Liver (tissue), 9 donors: ENCODE data around the gene PPP3CA. TPM values are rescaled to one million over a fixed set of nuclear protein-coding genes. Genes with fewer than 3 reads are reported as not detected.

Source experiments
- DNase-seq: peaks from one replicate; pipeline ENCODE4 v3.0.0-alpha.2; 2017; ENCODE audit warnings: low spot score
- H3K27ac ChIP-seq, 2 donors: one replicate each; pipeline ENCODE4 v1.7.0; 2013; ENCODE audit warnings: inconsistent platforms in 2 of 2, low read length in 2 of 2, control low read depth in 1 of 2, low read depth in 1 of 2, mild to moderate bottlenecking in 1 of 2
- H3K27me3 ChIP-seq, 4 donors: one replicate each; pipeline versions ENCODE4 v1.6.1 to v1.7.0; 2013; ENCODE audit warnings: low read length in 3 of 4, inconsistent platforms in 1 of 4, mild to moderate bottlenecking in 1 of 4, moderate library complexity in 1 of 4; ENCODE audit not compliant: control insufficient read depth in 4 of 4, insufficient read depth in 4 of 4
- H3K36me3 ChIP-seq, 4 donors: one replicate each; pipeline versions ENCODE4 v1.6.1 to v1.7.0; 2013; ENCODE audit warnings: low read length in 3 of 4, mild to moderate bottlenecking in 3 of 4, low read depth in 1 of 4, moderate library complexity in 1 of 4; ENCODE audit not compliant: control insufficient read depth in 4 of 4, insufficient read depth in 3 of 4
- H3K4me1 ChIP-seq, 4 donors: one replicate each; pipeline versions ENCODE4 v1.6.1 to v1.7.0; 2013; ENCODE audit warnings: low read length in 3 of 4, mild to moderate bottlenecking in 3 of 4, moderate library complexity in 1 of 4; ENCODE audit not compliant: control insufficient read depth in 4 of 4, insufficient read depth in 4 of 4
- H3K4me3 ChIP-seq, 3 donors: one replicate each; pipeline versions ENCODE4 v1.6.1 to v1.7.0; 2013; ENCODE audit warnings: low read length in 3 of 3, control low read depth in 1 of 3, low read depth in 1 of 3, mild to moderate bottlenecking in 1 of 3
- H3K9ac ChIP-seq, 2 donors: one replicate each; pipeline ENCODE4 v1.7.0; 2013; ENCODE audit warnings: low read length in 2 of 2, mild to moderate bottlenecking in 2 of 2, moderate library complexity in 2 of 2, control low read depth in 1 of 2, low read depth in 1 of 2
- H3K9me3 ChIP-seq, 4 donors: one replicate each; pipeline versions ENCODE4 v1.6.1 to v1.7.0; 2013; ENCODE audit warnings: low read length in 3 of 4; ENCODE audit not compliant: control insufficient read depth in 4 of 4
- ATF3 ChIP-seq: IDR thresholded peaks from 2 replicates; pipeline ENCODE4 v1.6.1; 2016; ENCODE audit warnings: antibody characterized with exemption
- CTCF ChIP-seq: fragments of 150-350 bp; IDR thresholded peaks from 2 replicates; pipeline ENCODE4 v1.5.1; 2017; ENCODE audit warnings: improper control_type of control experiment, low read depth, low read length; ENCODE audit not compliant: missing input control
- EGR1 ChIP-seq, 2 donors: IDR thresholded peaks; 2 replicates each; pipeline ENCODE4 v1.6.1; 2016 to 2018; ENCODE audit warnings: antibody characterized with exemption in 2 of 2, low read depth in 2 of 2
- FOXA1 ChIP-seq: IDR thresholded peaks from 2 replicates; pipeline ENCODE4 v1.6.1; 2016; ENCODE audit warnings: antibody characterized with exemption
- FOXA2 ChIP-seq: IDR thresholded peaks from 2 replicates; pipeline ENCODE4 v1.6.1; 2016; ENCODE audit warnings: antibody characterized with exemption
- GABPA ChIP-seq, 2 donors: IDR thresholded peaks in 1 of 2; conservative IDR thresholded peaks in 1 of 2; 2 replicates each; pipeline ENCODE4 v1.6.1; 2016; ENCODE audit warnings: antibody characterized with exemption in 2 of 2, mild to moderate bottlenecking in 1 of 2, moderate library complexity in 1 of 2
- HNF4A ChIP-seq, 2 donors: conservative IDR thresholded peaks; 2 replicates each; pipeline ENCODE4 v1.6.1; 2016; ENCODE audit warnings: antibody characterized with exemption in 2 of 2, mild to moderate bottlenecking in 2 of 2
- HNF4G ChIP-seq: IDR thresholded peaks from 2 replicates; pipeline ENCODE4 v1.6.1; 2016; ENCODE audit warnings: antibody characterized with exemption
- JUND ChIP-seq, 2 donors: IDR thresholded peaks; 2 replicates each; pipeline ENCODE4 v1.6.1; 2016; ENCODE audit warnings: antibody characterized with exemption in 2 of 2
- MAX ChIP-seq: IDR thresholded peaks from 2 replicates; pipeline ENCODE4 v1.6.1; 2016; ENCODE audit warnings: antibody characterized with exemption
- NR2F2 ChIP-seq: IDR thresholded peaks from 2 replicates; pipeline ENCODE4 v1.6.1; 2016; ENCODE audit warnings: antibody characterized with exemption
- RAD21 ChIP-seq, 2 donors: IDR thresholded peaks; 2 replicates each; pipeline ENCODE4 v1.6.1; 2016; ENCODE audit warnings: antibody characterized with exemption in 2 of 2, mild to moderate bottlenecking in 2 of 2
- REST ChIP-seq: IDR thresholded peaks from 2 replicates; pipeline ENCODE4 v1.6.1; 2016; ENCODE audit warnings: antibody characterized with exemption, mild to moderate bottlenecking
- RXRA ChIP-seq, 2 donors: IDR thresholded peaks; 2 replicates each; pipeline ENCODE4 v1.6.1; 2017 to 2018; ENCODE audit warnings: antibody characterized with exemption in 2 of 2, mild to moderate bottlenecking in 1 of 2
- SP1 ChIP-seq: IDR thresholded peaks from 2 replicates; pipeline ENCODE4 v1.6.1; 2018; ENCODE audit warnings: antibody characterized with exemption, mild to moderate bottlenecking
- TAF1 ChIP-seq: conservative IDR thresholded peaks from 2 replicates; pipeline ENCODE4 v1.6.1; 2016; ENCODE audit warnings: antibody characterized with exemption, mild to moderate bottlenecking
- YY1 ChIP-seq: IDR thresholded peaks from 2 replicates; pipeline ENCODE4 v1.6.1; 2016; ENCODE audit warnings: antibody characterized with exemption, mild to moderate bottlenecking
- ZBTB33 ChIP-seq: IDR thresholded peaks from 2 replicates; pipeline ENCODE4 v1.6.1; 2016; ENCODE audit warnings: antibody characterized with exemption
- WGBS: extraction: QIAGEN DNeasy Blood & Tissue Kit; methylation state at CpG from one replicate; pipeline ENCODE4 v1.1.7; 2013; 5-methylcytosine and 5-hydroxymethylcytosine counted together
- polyA plus RNA-seq, 2 donors: library from polyadenylated mRNA; stranded (reverse) in 1 of 2; unstranded in 1 of 2; fragments of 200-250 nt in 1 of 2; fragments of >200 nt in 1 of 2; fragmentation: Nextera tagmentation in 1 of 2; extraction: Ambion mirVana in 1 of 2; gene quantifications; one replicate each; pipeline versions ENCODE4 v1.2.1 to v1.2.3, GENCODE V29; 2013 to 2015
- total RNA-seq, 2 donors: library from RNA; depleted of rRNA; stranded (reverse); fragments of >200 nt; gene quantifications; one replicate each; pipeline ENCODE4 v1.2.3, GENCODE V29; 2014
- donor health status: healthy.
- donor health status: healthy.
- donor health status: healthy.
- donor health status: healthy.
- donor health status: healthy.

The PPP3CA gene
- total and polyA plus RNA-seq, 4 donors: 3.6 to 18.2 (median 14.2) TPM

GRCh38 chr4:101256222-101256621 is 91.1 kb downstream of the PPP3CA start:
- Histone ChIP-seq H3K4me3 (no peak overlapping the region), H3K36me3 (no peaks in the 10 kb centered on the region), H3K9me3 (no peaks in the 10 kb centered on the region), H3K9ac (no peak overlapping the region), H3K27me3 (no peaks in the 10 kb centered on the region), H3K27ac (no peak overlapping the region), H3K4me1 (peaks cover 0 to 8% (median 0%) of the 10 kb centered on the region in 4 donors)
- TF ChIP-seq CTCF: no peak
- DNase-seq: no peak

- Histone ChIP-seq H3K36me3 (no peaks in the 10 kb centered on the region), H3K27ac (no peak overlapping the region), H3K9ac (no peak overlapping the region), H3K4me1 (peaks cover 0 to 8% (median 0%) of the 10 kb centered on the region in 4 donors), H3K27me3 (no peaks in the 10 kb centered on the region), H3K4me3 (no peak overlapping the region), H3K9me3 (no peaks in the 10 kb centered on the region)
- WGBS: 74% methylated on average over 4 of the region's 4 CpGs
- TF ChIP-seq YY1 (no peak), EGR1 (IDR thresholded peaks at IDR 0.05; ENCODE audit: low read depth in 2 of 2) (no peak), TAF1 (no peak), RAD21 (IDR thresholded peaks at IDR 0.05) (no peak), JUND (IDR thresholded peaks at IDR 0.05) (no peak)
- no peak for DNase-seq
Measured at GRCh38 chr4:101254776-101255175, 92.5 kb downstream of the PPP3CA start.

- H3K9ac ChIP-seq: no peak overlapping the region
- WGBS: 91% methylated on average over 1 of the region's 1 CpG
- no peak overlapping the region for H3K4me3 ChIP-seq
- no peak overlapping the region for H3K27ac ChIP-seq
- no peaks in the 10 kb centered on the region for H3K36me3 ChIP-seq
- H3K27me3 ChIP-seq: no peaks in the 10 kb centered on the region
- no peaks in the 10 kb centered on the region for H3K9me3 ChIP-seq
- peaks cover 0 to 8% (median 0%) of the 10 kb centered on the region in 4 donors for H3K4me1 ChIP-seq
- no peak for DNase-seq
- TF ChIP-seq FOXA1: no peak
- no peak for TF ChIP-seq SP1
- no peak for TF ChIP-seq HNF4A (conservative IDR thresholded peaks at IDR 0.05)
- TF ChIP-seq ATF3: no peak
- no peak for TF ChIP-seq MAX
- no peak for TF ChIP-seq TAF1
- no peak for TF ChIP-seq JUND (IDR thresholded peaks at IDR 0.05)
- no peak for TF ChIP-seq EGR1 (IDR thresholded peaks at IDR 0.05; ENCODE audit: low read depth in 2 of 2)
- TF ChIP-seq RXRA (IDR thresholded peaks at IDR 0.05): no peak
- no peak for TF ChIP-seq RAD21 (IDR thresholded peaks at IDR 0.05)
- no peak for TF ChIP-seq YY1
- TF ChIP-seq ZBTB33: no peak
- no peak for TF ChIP-seq NR2F2
- TF ChIP-seq CTCF: no peak
- no peak for TF ChIP-seq REST
- no peak for TF ChIP-seq GABPA (IDR thresholded peaks at IDR 0.05 in 1 of 2, conservative IDR thresholded peaks at IDR 0.05 in 1 of 2)
- TF ChIP-seq HNF4G: no peak
- no peak for TF ChIP-seq FOXA2
Measured at GRCh38 chr4:101253121-101253520, 94.2 kb downstream of the PPP3CA start.
